Daoy (cell line): ENCODE measurements around the gene ABLIM3. TPM values are rescaled to one million over a fixed set of nuclear protein-coding genes. Genes with fewer than 3 reads are reported as not detected.

Source experiments
- DNase-seq: peaks from one replicate; pipeline ENCODE4 v3.0.0-alpha.2; 2015; ENCODE audit warnings: low read depth
- total RNA-seq: library from RNA; depleted of rRNA; stranded (reverse); fragments of >200 nt; shearing (Covaris generic); gene quantifications from 2 replicates; pipeline ENCODE4 v1.2.3, GENCODE V29; 2014; rRNA removed

ABLIM3 gene
- total RNA-seq, 1 experiment from 2014 or later = 10.6 TPM

DNA sequence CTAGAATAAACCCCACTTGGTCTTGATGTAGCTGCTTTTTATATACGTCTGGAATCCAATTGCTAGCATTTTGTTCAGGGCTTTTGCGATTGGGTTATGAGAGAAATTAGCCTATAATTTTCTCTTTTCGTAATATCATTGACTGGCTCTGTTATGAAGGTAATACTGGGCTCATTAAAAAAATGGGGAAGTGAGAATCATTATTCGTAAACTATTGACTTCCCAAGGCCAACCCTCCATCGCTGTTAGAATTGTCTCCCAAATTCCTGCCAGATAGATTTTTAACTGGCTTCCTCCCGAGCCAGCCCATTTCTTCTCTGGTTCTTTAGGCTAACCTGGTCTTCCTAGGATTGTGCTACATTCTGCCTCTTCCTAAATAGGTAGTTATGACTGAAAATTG lies 168.1 kb downstream of the ABLIM3 start:
- DNase-seq = no peak

Other genes starting within 250 kb of the ABLIM3 start
- gene SH3TC2, start 78.4 kb upstream of the ABLIM3 start, total RNA-seq = 0.30 and 0.91 TPM in 2 replicates
- gene AFAP1L1, start 130.4 kb downstream of the ABLIM3 start, total RNA-seq = 11.7 and 12.8 TPM in 2 replicates
- 30.7 and 33.4 TPM in 2 replicates for gene GRPEL2, start 204.0 kb downstream of the ABLIM3 start, total RNA-seq
- gene PCYOX1L, start 216.6 kb downstream of the ABLIM3 start, total RNA-seq = 13.1 and 17.1 TPM in 2 replicates
- not detected in 2 replicates for gene IL17B, start 237.8 kb downstream of the ABLIM3 start, total RNA-seq